Ishikawa (cell line): Measurements from ENCODE around the gene ANKRD40CL.

Experiments
- CEBPB ChIP-seq: IDR thresholded peaks from 2 replicates; pipeline ENCODE4 v1.6.1; 2012
- CREB1 ChIP-seq: IDR thresholded peaks from 2 replicates; pipeline ENCODE4 v1.6.1; 2012; ENCODE audit warnings: low read depth
- EGR1 ChIP-seq: IDR thresholded peaks from 2 replicates; pipeline ENCODE4 v1.6.1; 2012
- EP300 ChIP-seq: IDR thresholded peaks from 2 replicates; pipeline ENCODE4 v1.6.1; 2012; ENCODE audit warnings: borderline replicate concordance
- FOXM1 ChIP-seq: IDR thresholded peaks from 2 replicates; pipeline ENCODE4 v1.6.1; 2012; ENCODE audit warnings: low read depth, borderline replicate concordance
- NFIC ChIP-seq: IDR thresholded peaks from 2 replicates; pipeline ENCODE4 v1.6.1; 2012
- RAD21 ChIP-seq: IDR thresholded peaks from 2 replicates; pipeline ENCODE4 v1.6.1; 2012; ENCODE audit warnings: low read depth
- TAF1 ChIP-seq: IDR thresholded peaks from 2 replicates; pipeline ENCODE4 v1.6.1; 2012; ENCODE audit warnings: low read depth, mild to moderate bottlenecking
- TCF12 ChIP-seq: IDR thresholded peaks from 2 replicates; pipeline ENCODE4 v1.6.1; 2012; ENCODE audit warnings: low read depth
- TEAD4 ChIP-seq: IDR thresholded peaks from 2 replicates; pipeline ENCODE4 v1.6.1; 2012
- YY1 ChIP-seq: IDR thresholded peaks from 2 replicates; pipeline ENCODE4 v1.6.1; 2012; ENCODE audit warnings: low read depth
- ZBTB7A ChIP-seq: IDR thresholded peaks from 2 replicates; pipeline ENCODE4 v1.6.1; 2012; ENCODE audit warnings: low read depth
- TF ChIP-seq, protein P1 (sequence below): IDR thresholded peaks from 2 replicates; pipeline ENCODE4 v1.6.1; 2012; ENCODE audit warnings: low read depth, mild to moderate bottlenecking
- TF ChIP-seq, protein P2 (sequence below): IDR thresholded peaks from 2 replicates; pipeline ENCODE4 v1.6.1; 2012
- TF ChIP-seq, protein P3 (sequence below): IDR thresholded peaks from 2 replicates; pipeline ENCODE4 v1.6.1; 2012

Gene ANKRD40CL

DNA sequence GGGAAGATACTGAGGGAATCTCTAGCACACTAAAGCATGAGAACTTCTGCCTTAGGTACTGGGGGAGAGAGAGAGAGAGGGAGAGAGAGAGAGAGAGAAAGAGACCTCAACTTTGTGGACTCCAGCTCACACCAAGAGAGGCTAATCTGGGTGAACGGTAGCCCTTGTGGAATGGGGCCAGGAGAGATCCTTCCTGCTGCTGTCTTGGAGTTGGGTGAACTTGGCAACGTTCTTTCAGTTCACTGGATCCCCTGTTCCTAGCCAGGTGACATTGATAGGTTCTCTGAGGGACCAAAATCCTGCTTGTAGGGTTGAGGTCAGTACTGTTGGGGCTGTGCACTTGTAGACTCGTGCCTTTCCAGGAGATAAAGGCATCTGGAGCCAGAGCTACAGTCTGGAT, 41.6 kb upstream of the ANKRD40CL start:
- TF ChIP-seq EP300 = no peak
- no peak for TF ChIP-seq CREB1
- no peak for TF ChIP-seq YY1
- no peak for TF ChIP-seq TEAD4
- no peak for TF ChIP-seq TCF12
- TF ChIP-seq, protein P1, sequence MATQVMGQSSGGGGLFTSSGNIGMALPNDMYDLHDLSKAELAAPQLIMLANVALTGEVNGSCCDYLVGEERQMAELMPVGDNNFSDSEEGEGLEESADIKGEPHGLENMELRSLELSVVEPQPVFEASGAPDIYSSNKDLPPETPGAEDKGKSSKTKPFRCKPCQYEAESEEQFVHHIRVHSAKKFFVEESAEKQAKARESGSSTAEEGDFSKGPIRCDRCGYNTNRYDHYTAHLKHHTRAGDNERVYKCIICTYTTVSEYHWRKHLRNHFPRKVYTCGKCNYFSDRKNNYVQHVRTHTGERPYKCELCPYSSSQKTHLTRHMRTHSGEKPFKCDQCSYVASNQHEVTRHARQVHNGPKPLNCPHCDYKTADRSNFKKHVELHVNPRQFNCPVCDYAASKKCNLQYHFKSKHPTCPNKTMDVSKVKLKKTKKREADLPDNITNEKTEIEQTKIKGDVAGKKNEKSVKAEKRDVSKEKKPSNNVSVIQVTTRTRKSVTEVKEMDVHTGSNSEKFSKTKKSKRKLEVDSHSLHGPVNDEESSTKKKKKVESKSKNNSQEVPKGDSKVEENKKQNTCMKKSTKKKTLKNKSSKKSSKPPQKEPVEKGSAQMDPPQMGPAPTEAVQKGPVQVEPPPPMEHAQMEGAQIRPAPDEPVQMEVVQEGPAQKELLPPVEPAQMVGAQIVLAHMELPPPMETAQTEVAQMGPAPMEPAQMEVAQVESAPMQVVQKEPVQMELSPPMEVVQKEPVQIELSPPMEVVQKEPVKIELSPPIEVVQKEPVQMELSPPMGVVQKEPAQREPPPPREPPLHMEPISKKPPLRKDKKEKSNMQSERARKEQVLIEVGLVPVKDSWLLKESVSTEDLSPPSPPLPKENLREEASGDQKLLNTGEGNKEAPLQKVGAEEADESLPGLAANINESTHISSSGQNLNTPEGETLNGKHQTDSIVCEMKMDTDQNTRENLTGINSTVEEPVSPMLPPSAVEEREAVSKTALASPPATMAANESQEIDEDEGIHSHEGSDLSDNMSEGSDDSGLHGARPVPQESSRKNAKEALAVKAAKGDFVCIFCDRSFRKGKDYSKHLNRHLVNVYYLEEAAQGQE = no peak
- no peak for TF ChIP-seq TAF1
- no peak for TF ChIP-seq NFIC
- no peak for TF ChIP-seq RAD21
- TF ChIP-seq, protein P2, sequence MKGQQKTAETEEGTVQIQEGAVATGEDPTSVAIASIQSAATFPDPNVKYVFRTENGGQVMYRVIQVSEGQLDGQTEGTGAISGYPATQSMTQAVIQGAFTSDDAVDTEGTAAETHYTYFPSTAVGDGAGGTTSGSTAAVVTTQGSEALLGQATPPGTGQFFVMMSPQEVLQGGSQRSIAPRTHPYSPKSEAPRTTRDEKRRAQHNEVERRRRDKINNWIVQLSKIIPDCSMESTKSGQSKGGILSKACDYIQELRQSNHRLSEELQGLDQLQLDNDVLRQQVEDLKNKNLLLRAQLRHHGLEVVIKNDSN = no peak
- no peak for TF ChIP-seq FOXM1
- TF ChIP-seq, protein P3, sequence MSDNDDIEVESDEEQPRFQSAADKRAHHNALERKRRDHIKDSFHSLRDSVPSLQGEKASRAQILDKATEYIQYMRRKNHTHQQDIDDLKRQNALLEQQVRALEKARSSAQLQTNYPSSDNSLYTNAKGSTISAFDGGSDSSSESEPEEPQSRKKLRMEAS = no peak
- TF ChIP-seq CEBPB = no peak
- TF ChIP-seq EGR1 = no peak
- no peak for TF ChIP-seq ZBTB7A

DNA sequence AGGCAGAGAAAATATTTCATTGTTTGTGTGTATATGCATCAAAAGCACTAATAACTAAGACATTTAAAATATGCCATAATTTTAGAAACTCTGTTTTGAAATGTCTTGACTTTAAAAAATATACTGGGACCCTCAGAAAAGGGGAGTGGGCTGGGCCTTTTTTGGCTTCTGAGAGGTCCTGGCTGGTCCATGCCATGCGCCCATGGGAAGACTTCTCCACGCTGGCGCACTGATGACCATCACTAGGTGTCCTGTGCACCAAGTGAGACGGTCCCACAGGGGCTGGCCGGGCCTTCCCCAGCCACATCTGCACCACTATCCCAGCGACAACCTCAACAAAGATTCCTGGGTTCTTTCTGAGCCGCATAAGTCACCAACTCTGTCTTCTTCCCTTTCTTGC, 41.1 kb upstream of the ANKRD40CL start:
- TF ChIP-seq TCF12 = no peak
- TF ChIP-seq EGR1 = no peak
- TF ChIP-seq, protein P2 = no peak
- no peak for TF ChIP-seq CREB1
- no peak for TF ChIP-seq EP300
- TF ChIP-seq CEBPB = no peak
- TF ChIP-seq TEAD4 = no peak
- TF ChIP-seq, protein P1 = no peak
- no peak for TF ChIP-seq YY1

DNA sequence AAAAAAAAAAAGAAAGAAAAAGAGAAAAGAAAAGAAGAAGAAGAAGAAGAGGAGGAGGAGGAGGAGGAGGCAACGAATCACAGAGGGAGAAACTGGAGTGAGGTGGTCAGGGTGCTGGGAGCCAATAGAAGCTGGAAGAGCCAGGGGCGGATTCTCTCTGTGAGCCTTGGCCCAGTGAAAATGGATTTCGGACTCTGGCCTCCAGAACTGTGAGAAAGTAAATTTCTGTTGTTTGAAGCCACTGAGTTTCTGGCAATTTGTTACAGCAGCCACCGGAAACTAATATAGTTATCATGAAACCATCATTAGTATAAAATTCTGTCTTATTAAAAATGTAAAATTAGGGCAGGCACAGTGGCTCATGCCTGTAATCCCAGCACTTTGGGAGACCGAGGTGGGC, 40.4 kb upstream of the ANKRD40CL start:
- TF ChIP-seq TCF12 (no peak), EP300 (no peak), TAF1 (no peak), YY1 (no peak), CEBPB (no peak), ZBTB7A (no peak), EGR1 (no peak), NFIC (no peak)
- TF ChIP-seq, protein P3 = no peak
- TF ChIP-seq, protein P1 = no peak

DNA sequence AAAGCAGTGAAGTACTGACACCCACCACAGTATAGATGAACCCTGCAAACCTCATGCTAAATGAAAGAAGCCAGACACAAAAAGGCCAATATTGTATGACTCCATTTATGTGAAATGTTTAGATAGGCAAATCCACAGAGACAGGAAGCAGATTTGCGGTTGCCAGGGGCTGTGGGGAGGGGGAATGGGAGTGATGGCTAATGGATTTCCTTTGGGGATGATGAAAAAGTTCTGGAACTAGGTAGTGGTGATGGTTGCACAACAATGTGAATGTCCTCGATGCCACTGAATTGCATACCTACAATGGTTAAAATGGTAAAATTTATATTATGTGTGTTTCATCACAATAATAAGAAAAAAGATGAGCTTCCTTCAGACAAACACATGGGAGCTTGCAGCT, 39.7 kb upstream of the ANKRD40CL start:
- no peak for TF ChIP-seq TEAD4
- no peak for TF ChIP-seq TAF1
- no peak for TF ChIP-seq ZBTB7A
- no peak for TF ChIP-seq CREB1
- no peak for TF ChIP-seq NFIC
- TF ChIP-seq, protein P3 = no peak
- no peak for TF ChIP-seq FOXM1
- no peak for TF ChIP-seq CEBPB
- no peak for TF ChIP-seq EGR1
- TF ChIP-seq TCF12 = no peak
- TF ChIP-seq, protein P1 = no peak
- TF ChIP-seq EP300 = no peak
- no peak for TF ChIP-seq YY1
- TF ChIP-seq, protein P2 = no peak
- TF ChIP-seq RAD21 = no peak
